Hematopoietic multipotent progenitor cell treated with erythropoietin and hydrocortisone succinate and interleukin-3 and kit ligand, for 8 days (in vitro differentiated cells): ENCODE data around the gene HPCAL1.
A peak's percentile ranks its signal among the peaks of the same experiment; 100 is the strongest.

ENCODE experiments used
- DNase-seq: peaks from one replicate; pipeline ENCODE4 v3.0.0-alpha.2; 2015

The HPCAL1 gene

GRCh38 chr2:10408649-10409579, 106.2 kb downstream of the HPCAL1 start:
- peak; percentile 78 for DNase-seq

- peak; percentile 44 for DNase-seq
Measured at GRCh38 chr2:10410001-10410822, 107.5 kb downstream of the HPCAL1 start.

- DNase-seq: no peak
Measured at GRCh38 chr2:10410823-10411437, 108.2 kb downstream of the HPCAL1 start.

GRCh38 chr2:10411557-10411956, 108.9 kb downstream of the HPCAL1 start:
- DNase-seq: no peak

- peak; percentile 72 for DNase-seq
Measured at GRCh38 chr2:10412380-10412779, 109.7 kb downstream of the HPCAL1 start.

- no peak for DNase-seq
Measured at GRCh38 chr2:10413503-10413902, 110.8 kb downstream of the HPCAL1 start.

GRCh38 chr2:10413991-10414451, 111.3 kb downstream of the HPCAL1 start:
- no peak for DNase-seq

DNA sequence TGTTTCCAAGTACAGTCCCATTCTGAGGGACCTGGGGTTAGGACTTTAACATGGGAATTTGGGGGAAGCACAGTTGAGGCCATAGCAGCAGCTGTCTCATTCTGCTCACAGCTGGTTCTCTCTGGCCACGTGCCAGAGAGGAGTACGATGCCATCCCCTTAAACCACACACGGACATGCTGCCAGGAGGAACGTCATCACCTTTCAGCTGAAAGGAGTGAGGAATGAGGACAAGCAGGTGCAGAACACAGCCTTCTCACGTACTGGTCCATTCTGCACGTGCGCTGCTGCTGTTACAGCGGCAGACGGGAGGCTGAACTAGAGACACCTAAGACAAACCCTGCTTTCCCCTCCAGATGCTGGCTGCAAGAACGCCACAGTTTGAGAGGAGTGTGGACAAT, 111.9 kb downstream of the HPCAL1 start:
- no peak for DNase-seq

DNA sequence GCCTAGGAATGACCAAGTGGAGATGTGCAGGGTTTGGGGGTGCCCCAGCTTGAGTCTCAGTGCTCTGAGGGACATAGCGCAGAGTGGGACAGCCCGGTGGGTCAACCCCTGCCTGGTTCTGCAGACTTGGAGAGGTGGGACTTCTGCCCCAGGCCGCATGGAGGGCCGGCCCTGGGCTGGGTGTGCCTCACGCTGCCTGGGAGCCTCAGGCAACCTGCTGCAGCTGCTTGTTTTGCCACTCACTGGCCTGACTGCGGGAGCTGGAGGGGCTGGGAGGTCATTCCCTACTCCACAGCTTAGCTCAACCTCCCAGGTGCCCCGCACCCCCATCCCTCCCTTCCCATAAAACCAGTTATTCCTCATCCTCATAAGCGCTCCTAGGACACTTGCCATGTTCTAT, 112.3 kb downstream of the HPCAL1 start:
- no peak for DNase-seq

- DNase-seq: no peak
Measured at GRCh38 chr2:10415640-10416039, 112.9 kb downstream of the HPCAL1 start.

DNA sequence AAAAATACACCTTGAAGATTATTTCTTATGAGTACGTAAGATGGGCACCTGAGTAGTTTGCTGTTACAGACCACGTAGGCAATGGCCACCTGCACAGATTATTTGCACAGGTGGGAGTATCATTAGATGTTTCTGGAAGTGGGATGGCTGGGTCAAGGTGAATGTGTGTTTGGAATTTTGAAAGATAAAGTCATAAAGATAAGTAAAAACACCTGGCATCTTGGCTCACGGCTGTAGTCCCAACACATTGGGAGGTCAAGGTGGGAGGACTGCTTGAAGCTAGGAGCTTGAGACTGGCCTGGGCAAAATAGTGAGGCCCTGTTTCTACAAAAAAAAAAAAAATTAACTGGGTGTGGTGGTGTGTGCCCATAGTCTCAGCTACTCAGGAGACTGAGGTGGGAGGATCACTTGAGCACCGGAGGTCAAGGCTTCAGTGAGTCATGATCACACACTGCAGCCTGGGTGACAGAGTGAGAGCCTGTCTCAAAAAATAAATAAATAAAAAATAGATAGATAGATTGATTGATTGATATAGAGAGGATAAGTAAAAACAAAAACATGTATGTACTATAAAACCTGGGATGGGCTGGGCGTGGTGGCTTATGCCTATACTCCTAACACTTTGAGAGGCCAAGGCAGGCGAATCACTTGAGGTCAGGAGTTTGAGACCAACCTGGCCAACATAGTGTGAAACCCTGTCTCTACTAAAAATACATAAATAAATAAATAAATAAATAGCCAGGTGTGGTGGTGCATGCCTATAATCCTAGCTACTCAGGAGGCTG, 115.0 kb downstream of the HPCAL1 start:
- DNase-seq: no peak

DNA sequence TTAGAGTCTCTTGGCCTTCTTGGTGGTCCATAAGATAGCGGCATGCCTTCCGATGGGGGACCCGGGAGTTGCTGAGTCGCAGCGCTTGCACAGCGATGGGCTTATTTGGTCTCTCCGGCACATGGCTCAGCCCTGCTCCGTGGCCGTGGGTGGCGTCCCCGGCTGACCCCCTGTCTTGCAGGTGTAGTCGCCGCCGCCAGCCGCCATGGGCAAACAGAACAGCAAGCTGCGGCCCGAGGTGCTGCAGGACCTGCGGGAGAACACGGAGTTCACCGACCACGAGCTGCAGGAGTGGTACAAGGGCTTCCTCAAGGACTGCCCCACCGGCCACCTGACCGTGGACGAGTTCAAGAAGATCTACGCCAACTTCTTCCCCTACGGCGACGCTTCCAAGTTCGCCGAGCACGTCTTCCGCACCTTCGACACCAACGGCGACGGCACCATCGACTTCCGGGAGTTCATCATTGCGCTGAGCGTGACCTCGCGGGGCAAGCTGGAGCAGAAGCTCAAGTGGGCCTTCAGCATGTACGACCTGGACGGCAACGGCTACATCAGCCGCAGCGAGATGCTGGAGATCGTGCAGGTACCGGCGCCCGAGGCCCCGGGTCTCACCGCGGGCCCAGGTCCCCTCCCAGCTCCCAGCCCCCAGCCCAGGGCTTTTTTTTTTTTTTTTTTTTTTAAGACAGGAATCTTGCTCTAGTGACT, 117.0 kb downstream of the HPCAL1 start:
- no peak for DNase-seq

GRCh38 chr2:10422251-10422650, 119.5 kb downstream of the HPCAL1 start:
- no peak for DNase-seq

GRCh38 chr2:10422732-10423399, 120.2 kb downstream of the HPCAL1 start:
- DNase-seq: no peak

DNA sequence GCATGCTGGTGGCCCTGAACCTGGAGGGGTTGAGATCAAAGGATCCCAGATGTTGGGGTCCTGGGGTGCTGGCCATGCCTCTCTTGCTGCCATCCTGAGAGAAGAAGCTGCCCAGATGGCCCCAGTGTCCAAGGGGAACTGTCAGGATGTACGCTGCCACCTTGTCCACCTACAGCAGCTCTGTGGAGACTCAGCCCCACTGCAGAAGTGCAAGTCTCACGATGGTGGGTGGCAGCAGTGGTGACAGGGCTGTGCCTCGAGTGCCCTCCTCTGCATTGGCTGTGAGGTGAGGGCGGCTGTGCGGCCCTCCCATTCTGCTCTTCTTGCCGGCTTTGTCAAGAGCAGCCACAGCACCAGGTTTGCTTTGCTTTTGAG, 120.7 kb downstream of the HPCAL1 start:
- DNase-seq: no peak

DNA sequence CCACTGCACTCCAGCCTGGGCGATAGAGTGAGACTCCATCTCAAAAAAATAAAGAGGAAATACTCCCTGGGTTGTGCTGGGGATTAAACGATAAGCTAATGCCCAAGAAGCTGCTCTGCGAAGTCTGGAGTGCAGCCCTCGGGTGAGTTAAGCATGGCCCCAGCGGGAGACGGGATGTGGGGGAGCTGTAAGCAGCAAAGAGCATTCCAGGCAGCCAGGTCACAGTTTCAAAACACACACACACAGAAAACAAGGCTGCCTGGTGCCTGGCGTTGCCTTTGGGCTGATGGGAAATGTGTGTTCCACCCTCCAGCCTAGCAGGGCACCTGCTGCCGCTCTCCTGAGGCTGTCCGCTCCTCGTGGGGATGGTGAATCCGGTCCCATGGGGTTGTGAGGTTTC, 121.3 kb downstream of the HPCAL1 start:
- DNase-seq: no peak

GRCh38 chr2:10424916-10425505, 122.3 kb downstream of the HPCAL1 start:
- DNase-seq: no peak

- DNase-seq: no peak
Measured at GRCh38 chr2:10425699-10426098, 123.0 kb downstream of the HPCAL1 start.

GRCh38 chr2:10426726-10427617, 124.3 kb downstream of the HPCAL1 start:
- DNase-seq: no peak

DNA sequence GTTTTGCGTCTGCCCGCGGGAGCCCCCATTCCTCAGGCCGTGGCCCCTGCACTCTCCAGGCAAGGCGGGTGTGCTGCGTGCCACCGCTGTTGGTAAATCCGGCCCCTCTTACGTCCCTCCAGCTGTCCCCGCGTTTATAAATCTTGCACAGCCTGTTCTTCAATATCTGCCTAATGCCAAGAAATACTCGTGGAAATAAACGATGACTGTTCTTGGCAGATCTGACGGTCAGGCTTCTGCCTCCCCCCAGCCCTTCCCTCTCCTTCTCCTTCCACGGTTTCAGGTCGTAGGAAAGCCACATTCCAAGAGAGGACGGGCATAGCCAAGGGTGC, 124.9 kb downstream of the HPCAL1 start:
- DNase-seq: no peak
